Lung (tissue), 12 donors: Measurements from ENCODE around the gene TUBA1C. TPM values are rescaled to one million over a fixed set of nuclear protein-coding genes. Genes with fewer than 3 reads are reported as not detected.

Experiments used
- ATAC-seq: fragments of 200-7000 bp; cut with Tn5 transposase; one replicate; pipeline ENCODE4 v1.9.1; 2020; ENCODE audit warnings: moderate number of reproducible peaks; ENCODE audit not compliant: insufficient read depth, low FRiP score
- DNase-seq, 3 donors: peaks; one replicate each; pipeline ENCODE4 v3.0.0-alpha.2; 2013 to 2017
- H3K27ac ChIP-seq, 2 donors: one replicate each; pipeline ENCODE4 v1.5.1; 2013; ENCODE audit warnings: mild to moderate bottlenecking in 2 of 2, moderate library complexity in 2 of 2, control low read depth in 1 of 2, inconsistent platforms in 1 of 2, low read depth in 1 of 2, low read length in 1 of 2
- H3K27me3 ChIP-seq, 3 donors: one replicate each; pipeline ENCODE4 v1.5.1; 2013; ENCODE audit warnings: low read length in 2 of 3; ENCODE audit not compliant: control insufficient read depth in 3 of 3, insufficient read depth in 3 of 3
- H3K36me3 ChIP-seq, 4 donors: one replicate each; pipeline ENCODE4 v1.5.1; 2013; ENCODE audit warnings: low read length in 4 of 4, mild to moderate bottlenecking in 1 of 4, moderate library complexity in 1 of 4; ENCODE audit not compliant: control insufficient read depth in 4 of 4, insufficient read depth in 4 of 4
- H3K4me1 ChIP-seq, 5 donors: one replicate each; pipeline ENCODE4 v1.5.1; 2013; ENCODE audit warnings: low read length in 5 of 5, mild to moderate bottlenecking in 2 of 5, moderate library complexity in 1 of 5; ENCODE audit not compliant: control insufficient read depth in 5 of 5, insufficient read depth in 5 of 5
- H3K4me3 ChIP-seq: one replicate; pipeline ENCODE4 v1.5.1; 2013; ENCODE audit warnings: mild to moderate bottlenecking, control low read depth, moderate library complexity
- H3K9ac ChIP-seq, 2 donors: one replicate each; pipeline ENCODE4 v1.5.1; 2013; ENCODE audit warnings: low read length in 2 of 2, control low read depth in 1 of 2; ENCODE audit not compliant: insufficient read depth in 1 of 2
- H3K9me3 ChIP-seq, 4 donors: one replicate each; pipeline ENCODE4 v1.5.1; 2013; ENCODE audit warnings: low read length in 3 of 4, mild to moderate bottlenecking in 1 of 4, moderate library complexity in 1 of 4; ENCODE audit not compliant: control insufficient read depth in 4 of 4, insufficient read depth in 3 of 4
- CTCF ChIP-seq: IDR thresholded peaks from 2 replicates; pipeline ENCODE4 v1.5.1; 2012; ENCODE audit warnings: mild to moderate bottlenecking; ENCODE audit errors: control extremely low read depth, extremely low read depth
- WGBS, 2 donors: extraction: QIAGEN DNeasy Blood & Tissue Kit; methylation state at CpG; one replicate each; pipeline ENCODE4 v1.1.7; 2013; 5-methylcytosine and 5-hydroxymethylcytosine counted together
- polyA plus RNA-seq, 2 donors: library from polyadenylated mRNA; stranded (reverse); fragments of 200-250 nt; gene quantifications; one replicate each; pipeline ENCODE4 v1.2.1, GENCODE V29; 2013
- total RNA-seq, 2 donors: library from RNA; depleted of rRNA in 1 of 2; stranded (reverse); fragments of >200 nt in 1 of 2; gene quantifications; one replicate each; pipeline ENCODE4 v1.2.1, GENCODE V29; 2014 to 2021
- donor health status: control.
- donor health status: control.
- donor health status: Bipolar disorder and iron deficiency.
- donor health status: healthy.
- donor health status: DM: yes; HTN: yes; CAD: no.

The TUBA1C gene
- total and polyA plus RNA-seq, 4 donors = 54.3 to 593 (median 201) TPM

GRCh38 chr12:49259452-49259851 is 5.4 kb upstream of the TUBA1C start:
- H3K4me3 ChIP-seq = no peak overlapping the region
- no peak overlapping the region for H3K9ac ChIP-seq
- ATAC-seq (no peak), DNase-seq (no peak)
- peaks cover 0 to 6% (median 0%) of the 10 kb centered on the region in 5 donors for H3K4me1 ChIP-seq
- H3K9me3 ChIP-seq = no peaks in the 10 kb centered on the region
- no peak overlapping the region for H3K27ac ChIP-seq
- H3K36me3 ChIP-seq = no peaks in the 10 kb centered on the region
- 92 to 99% methylated on average over 4 of the region's 4 CpGs for WGBS, 2 donors
- H3K27me3 ChIP-seq = no peaks in the 10 kb centered on the region
- TF ChIP-seq CTCF = no peak

- no peaks in the 10 kb centered on the region for H3K27me3 ChIP-seq
- TF ChIP-seq CTCF = no peak
- no peak overlapping the region for H3K27ac ChIP-seq
- H3K9me3 ChIP-seq = no peaks in the 10 kb centered on the region
- H3K4me3 ChIP-seq = no peak overlapping the region
- DNase-seq (peak in 2 of 3 donors; percentile 61 to 86), ATAC-seq (no peak)
- H3K36me3 ChIP-seq = no peaks in the 10 kb centered on the region
- H3K4me1 ChIP-seq = peaks cover 0 to 6% (median 0%) of the 10 kb centered on the region in 5 donors
- WGBS, 2 donors = 31 to 49% methylated on average over 3 of the region's 3 CpGs
- peak overlapping the region in 1 of 2 donors; percentile 53 for H3K9ac ChIP-seq
Observed at GRCh38 chr12:49260166-49260565, 4.7 kb upstream of the TUBA1C start.

GRCh38 chr12:49260571-49261363 is 4.1 kb upstream of the TUBA1C start:
- Histone ChIP-seq H3K9me3 (no peaks in the 10 kb centered on the region), H3K9ac (peak overlapping the region in 1 of 2 donors; percentile 53), H3K27me3 (no peaks in the 10 kb centered on the region), H3K27ac (no peak overlapping the region), H3K4me3 (no peak overlapping the region), H3K4me1 (peaks cover 0 to 6% (median 0%) of the 10 kb centered on the region in 5 donors), H3K36me3 (no peaks in the 10 kb centered on the region)
- TF ChIP-seq CTCF = no peak
- ATAC-seq (no peak), DNase-seq (no peak)
- 90 to 92% methylated on average over 11 of the region's 11 CpGs for WGBS, 2 donors
